Vagina (tissue), 2 donors: Measurements from ENCODE around the gene CAB39L. TPM values are rescaled to one million over a fixed set of nuclear protein-coding genes. Genes with fewer than 3 reads are reported as not detected.
A peak's percentile ranks its signal among the peaks of the same experiment; 100 is the strongest.

ENCODE experiments used
- DNase-seq, 2 donors: peaks; one replicate each; pipeline ENCODE4 v3.0.0-alpha.2; 2017; ENCODE audit errors: extremely low spot score in 2 of 2
- H3K27ac ChIP-seq: fragments of 200-600 bp; sonication (generic); one replicate; pipeline ENCODE4 v1.5.1; 2019
- H3K27me3 ChIP-seq: fragments of 200-600 bp; sonication (generic); one replicate; pipeline ENCODE4 v1.5.1; 2019
- H3K36me3 ChIP-seq, 2 donors: fragments of 200-600 bp; sonication (generic); one replicate each; pipeline ENCODE4 v1.5.1; 2017 to 2019
- H3K4me1 ChIP-seq: fragments of 200-600 bp; sonication (generic); one replicate; pipeline ENCODE4 v1.5.1; 2019
- H3K4me3 ChIP-seq, 2 donors: fragments of 200-600 bp; sonication (generic); 1 replicate in 1 of 2; 2 replicates in 1 of 2; pipeline ENCODE4 v1.5.1; 2016 to 2019
- H3K9me3 ChIP-seq: fragments of 200-600 bp; sonication (generic); one replicate; pipeline ENCODE4 v1.5.1; 2019
- POLR2A ChIP-seq, 2 donors: fragments of 450-650 bp; IDR thresholded peaks; one replicate each; pipeline ENCODE4 v1.6.1; 2017; ENCODE audit warnings: antibody characterized with exemption in 2 of 2, mild to moderate bottlenecking in 2 of 2, moderate library complexity in 2 of 2
- POLR2AphosphoS5 ChIP-seq, 2 donors: sonication (generic); formaldehyde crosslinking; IDR thresholded peaks; one replicate each; pipeline ENCODE4 v1.9.0; 2017; ENCODE audit warnings: antibody characterized with exemption in 2 of 2, mild to moderate bottlenecking in 2 of 2, low read depth in 1 of 2; ENCODE audit not compliant: insufficient read depth in 1 of 2
- intact Hi-C: fragments of 100-400 bp; cut with DNase I; formaldehyde crosslinking; loops from one replicate; pipeline ENCODE4 v1.15.1; 2023
- total RNA-seq: library from RNA; depleted of rRNA; stranded (reverse); fragments of >200 nt; gene quantifications from one replicate; pipeline ENCODE4 v1.2.3, GENCODE V29; 2016
- TF ChIP-seq, protein P1 (sequence below), 3 experiments: fragments of 450-650 bp in 2 of 3; fragments of 200-600 bp in 1 of 3; sonication (generic) in 1 of 3; IDR thresholded peaks; one replicate each; pipeline ENCODE4 v1.5.1; 2017 to 2019; ENCODE audit warnings: antibody characterized with exemption in 3 of 3, mild to moderate bottlenecking in 2 of 3, moderate library complexity in 2 of 3

The CAB39L gene
- total RNA-seq, 1 donor from 2014 or later, result 31.7 TPM

GRCh38 chr13:49399801-49400472, 43.9 kb downstream of the CAB39L start:
- Histone ChIP-seq H3K4me3 (peak overlapping the region; percentile 38 to 43), H3K27me3 (no peaks in the 10 kb centered on the region), H3K4me1 (peaks cover 46% of the 10 kb centered on the region), H3K36me3 (no peaks in the 10 kb centered on the region), H3K9me3 (peaks cover 7% of the 10 kb centered on the region), H3K27ac (peak overlapping the region; percentile 83)
- no peak for DNase-seq
- peak in 1 of 2 donors; percentile 16 for TF ChIP-seq POLR2AphosphoS5 (IDR thresholded peaks at IDR 0.05; ENCODE audit: insufficient read depth in 1 of 2, low read depth in 1 of 2)
- TF ChIP-seq POLR2A (IDR thresholded peaks at IDR 0.05), result no peak
- TF ChIP-seq, protein P1, sequence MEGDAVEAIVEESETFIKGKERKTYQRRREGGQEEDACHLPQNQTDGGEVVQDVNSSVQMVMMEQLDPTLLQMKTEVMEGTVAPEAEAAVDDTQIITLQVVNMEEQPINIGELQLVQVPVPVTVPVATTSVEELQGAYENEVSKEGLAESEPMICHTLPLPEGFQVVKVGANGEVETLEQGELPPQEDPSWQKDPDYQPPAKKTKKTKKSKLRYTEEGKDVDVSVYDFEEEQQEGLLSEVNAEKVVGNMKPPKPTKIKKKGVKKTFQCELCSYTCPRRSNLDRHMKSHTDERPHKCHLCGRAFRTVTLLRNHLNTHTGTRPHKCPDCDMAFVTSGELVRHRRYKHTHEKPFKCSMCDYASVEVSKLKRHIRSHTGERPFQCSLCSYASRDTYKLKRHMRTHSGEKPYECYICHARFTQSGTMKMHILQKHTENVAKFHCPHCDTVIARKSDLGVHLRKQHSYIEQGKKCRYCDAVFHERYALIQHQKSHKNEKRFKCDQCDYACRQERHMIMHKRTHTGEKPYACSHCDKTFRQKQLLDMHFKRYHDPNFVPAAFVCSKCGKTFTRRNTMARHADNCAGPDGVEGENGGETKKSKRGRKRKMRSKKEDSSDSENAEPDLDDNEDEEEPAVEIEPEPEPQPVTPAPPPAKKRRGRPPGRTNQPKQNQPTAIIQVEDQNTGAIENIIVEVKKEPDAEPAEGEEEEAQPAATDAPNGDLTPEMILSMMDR (IDR thresholded peaks at IDR 0.05), result no peak
- intact Hi-C loops, result no loop called here

GRCh38 chr13:49395878-49396380, 47.9 kb downstream of the CAB39L start:
- Histone ChIP-seq H3K9me3 (no peaks in the 10 kb centered on the region), H3K4me1 (peaks cover 41% of the 10 kb centered on the region), H3K27me3 (no peaks in the 10 kb centered on the region), H3K36me3 (no peaks in the 10 kb centered on the region), H3K27ac (peak overlapping the region; percentile 53), H3K4me3 (no peak overlapping the region)
- intact Hi-C loops, result no loop called here
- DNase-seq, result no peak
- TF ChIP-seq POLR2A (IDR thresholded peaks at IDR 0.05) (no peak), POLR2AphosphoS5 (IDR thresholded peaks at IDR 0.05; ENCODE audit: insufficient read depth in 1 of 2, low read depth in 1 of 2) (no peak)
- TF ChIP-seq, protein P1 (IDR thresholded peaks at IDR 0.05), result no peak

- no peaks in the 10 kb centered on the region for H3K36me3 ChIP-seq
- intact Hi-C loops, result no loop called here
- peaks cover 41% of the 10 kb centered on the region for H3K4me1 ChIP-seq
Measured at GRCh38 chr13:49395451-49395865, 48.4 kb downstream of the CAB39L start.

GRCh38 chr13:49388091-49388635, 55.7 kb downstream of the CAB39L start:
- Histone ChIP-seq H3K36me3 (no peaks in the 10 kb centered on the region), H3K9me3 (no peaks in the 10 kb centered on the region), H3K27me3 (no peaks in the 10 kb centered on the region), H3K4me3 (no peak overlapping the region), H3K4me1 (no peaks in the 10 kb centered on the region), H3K27ac (no peak overlapping the region)
- intact Hi-C loops, result no loop called here
- no peak for DNase-seq
- no peak for TF ChIP-seq POLR2A (IDR thresholded peaks at IDR 0.05)
- TF ChIP-seq, protein P1 (IDR thresholded peaks at IDR 0.05), result no peak

More at GRCh38 chr13:49395451-49395865, 48.4 kb downstream of the CAB39L start:
- peak in 1 of 2 donors; percentile 22 for TF ChIP-seq POLR2AphosphoS5 (IDR thresholded peaks at IDR 0.05; ENCODE audit: insufficient read depth in 1 of 2, low read depth in 1 of 2)
- TF ChIP-seq, protein P1 (IDR thresholded peaks at IDR 0.05), result no peak
- peak overlapping the region; percentile 53 for H3K27ac ChIP-seq
- H3K27me3 ChIP-seq, result no peaks in the 10 kb centered on the region
- no peak for DNase-seq
- H3K9me3 ChIP-seq, result no peaks in the 10 kb centered on the region
- no peak overlapping the region for H3K4me3 ChIP-seq

GRCh38 chr13:49386664-49387063, 57.2 kb downstream of the CAB39L start:
- H3K27ac ChIP-seq, result no peak overlapping the region
- H3K4me1 ChIP-seq, result no peaks in the 10 kb centered on the region
- no peak for DNase-seq
- peaks cover 0 to 2% of the 10 kb centered on the region in 2 donors for H3K36me3 ChIP-seq
- TF ChIP-seq POLR2AphosphoS5 (IDR thresholded peaks at IDR 0.05; ENCODE audit: insufficient read depth in 1 of 2, low read depth in 1 of 2), result no peak
- no peak for TF ChIP-seq POLR2A (IDR thresholded peaks at IDR 0.05)
- TF ChIP-seq, protein P1 (IDR thresholded peaks at IDR 0.05), result no peak
- H3K9me3 ChIP-seq, result no peaks in the 10 kb centered on the region
- intact Hi-C loops, result no loop called here
- H3K4me3 ChIP-seq, result no peak overlapping the region
- H3K27me3 ChIP-seq, result no peaks in the 10 kb centered on the region
